ENCODE results near the gene SHH. TPM values are rescaled to one million over a fixed set of nuclear protein-coding genes. Genes with fewer than 3 reads are reported as not detected.
A peak's percentile ranks its signal among the peaks of the same experiment; 100 is the strongest.

SHH gene
- total RNA-seq, result under 0.01 TPM in 2 replicates
- polyA plus RNA-seq, result not detected in 2 replicates
- 0.07 TPM in 1 of 2 replicates, not detected in the other for polyA plus RNA-seq (2012)
- not detected in 2 replicates for polyA minus RNA-seq (ENCODE audit: low replicate concordance)

GRCh38 chr7:155811895-155812761 is at the start of gene SHH:
SHH (minus strand) TSS chr7:155812463; CDS start chr7:155812122, 341 bp downstream.
- Histone ChIP-seq H3K9me3 (ENCODE audit: control insufficient read depth, insufficient read depth, low read depth, low read length) (no peaks in the 10 kb centered on the region), H3K4me2 (ENCODE audit: extremely low read depth, insufficient read depth, low read length) (peak within 1 kb of the TSS; percentile 57), H3K4me3 (replicated peaks in 1 of 4; ENCODE audit: control extremely low read depth in 1 of 4, insufficient read depth in 1 of 4, low read depth in 3 of 4, low read length in 4 of 4) (peak within 1 kb of the TSS in 2 of 4 experiments; percentile 35 to 44), H2AFZ (ENCODE audit: low read length) (no peak within 1 kb of the TSS), H3K79me2 (ENCODE audit: control insufficient read depth, insufficient read depth, low read length) (no peaks in the 10 kb centered on the region), H3K9ac (ENCODE audit: insufficient read depth, low read length) (no peak within 1 kb of the TSS), H3K36me3 (ENCODE audit: control insufficient read depth, insufficient read depth, low read length) (no peaks in the 10 kb centered on the region), H3K27ac (ENCODE audit: insufficient read depth, low read length) (no peak within 1 kb of the TSS), H4K20me1 (ENCODE audit: control insufficient read depth, extremely low read depth, insufficient read depth, low read length) (no peaks in the 10 kb centered on the region), H3K27me3 (ENCODE audit: control insufficient read depth, insufficient read depth, low read length) (peaks cover 58% of the 10 kb centered on the region), H3K4me1 (ENCODE audit: control insufficient read depth, extremely low read depth, insufficient read depth, low read length) (no peaks in the 10 kb centered on the region)
- TF ChIP-seq, protein P1, sequence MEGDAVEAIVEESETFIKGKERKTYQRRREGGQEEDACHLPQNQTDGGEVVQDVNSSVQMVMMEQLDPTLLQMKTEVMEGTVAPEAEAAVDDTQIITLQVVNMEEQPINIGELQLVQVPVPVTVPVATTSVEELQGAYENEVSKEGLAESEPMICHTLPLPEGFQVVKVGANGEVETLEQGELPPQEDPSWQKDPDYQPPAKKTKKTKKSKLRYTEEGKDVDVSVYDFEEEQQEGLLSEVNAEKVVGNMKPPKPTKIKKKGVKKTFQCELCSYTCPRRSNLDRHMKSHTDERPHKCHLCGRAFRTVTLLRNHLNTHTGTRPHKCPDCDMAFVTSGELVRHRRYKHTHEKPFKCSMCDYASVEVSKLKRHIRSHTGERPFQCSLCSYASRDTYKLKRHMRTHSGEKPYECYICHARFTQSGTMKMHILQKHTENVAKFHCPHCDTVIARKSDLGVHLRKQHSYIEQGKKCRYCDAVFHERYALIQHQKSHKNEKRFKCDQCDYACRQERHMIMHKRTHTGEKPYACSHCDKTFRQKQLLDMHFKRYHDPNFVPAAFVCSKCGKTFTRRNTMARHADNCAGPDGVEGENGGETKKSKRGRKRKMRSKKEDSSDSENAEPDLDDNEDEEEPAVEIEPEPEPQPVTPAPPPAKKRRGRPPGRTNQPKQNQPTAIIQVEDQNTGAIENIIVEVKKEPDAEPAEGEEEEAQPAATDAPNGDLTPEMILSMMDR (conservative IDR thresholded peaks at IDR 0.05 in 1 of 2, IDR thresholded peaks at IDR 0.05 in 1 of 2; ENCODE audit: low read depth in 1 of 2, low read length in 2 of 2), result no peak
- TF ChIP-seq EZH2 (IDR thresholded peaks at IDR 0.05; ENCODE audit: low read length, missing control alignments), result peak; percentile 97
- peak; percentile 25 to 51 for DNase-seq (ENCODE audit: low read depth in 2 of 2)

GRCh38 chr7:155861480-155861868 is 49.2 kb upstream of the SHH start:
- TF ChIP-seq, protein P1 (conservative IDR thresholded peaks at IDR 0.05 in 1 of 2, IDR thresholded peaks at IDR 0.05 in 1 of 2; ENCODE audit: low read depth in 1 of 2, low read length in 2 of 2), result no peak
- no peak for TF ChIP-seq EZH2 (IDR thresholded peaks at IDR 0.05; ENCODE audit: low read length, missing control alignments)
- H3K4me3 ChIP-seq (replicated peaks in 1 of 4; ENCODE audit: control extremely low read depth in 1 of 4, insufficient read depth in 1 of 4, low read depth in 3 of 4, low read length in 4 of 4), result no peak overlapping the region
- H3K79me2 ChIP-seq (ENCODE audit: control insufficient read depth, insufficient read depth, low read length), result no peaks in the 10 kb centered on the region
- no peaks in the 10 kb centered on the region for H3K9me3 ChIP-seq (ENCODE audit: control insufficient read depth, insufficient read depth, low read depth, low read length)
- H3K36me3 ChIP-seq (ENCODE audit: control insufficient read depth, insufficient read depth, low read length), result no peaks in the 10 kb centered on the region
- peak in 1 of 2 donors; percentile 9 for DNase-seq (ENCODE audit: low read depth in 2 of 2)
- H4K20me1 ChIP-seq (ENCODE audit: control insufficient read depth, extremely low read depth, insufficient read depth, low read length), result no peaks in the 10 kb centered on the region
- no peaks in the 10 kb centered on the region for H3K27me3 ChIP-seq (ENCODE audit: control insufficient read depth, insufficient read depth, low read length)
- H3K4me2 ChIP-seq (ENCODE audit: extremely low read depth, insufficient read depth, low read length), result no peak overlapping the region
- no peak overlapping the region for H3K9ac ChIP-seq (ENCODE audit: insufficient read depth, low read length)
- no peak overlapping the region for H3K27ac ChIP-seq (ENCODE audit: insufficient read depth, low read length)
- H2AFZ ChIP-seq (ENCODE audit: low read length), result no peak overlapping the region
- H3K4me1 ChIP-seq (ENCODE audit: control insufficient read depth, extremely low read depth, insufficient read depth, low read length), result no peaks in the 10 kb centered on the region

DNA sequence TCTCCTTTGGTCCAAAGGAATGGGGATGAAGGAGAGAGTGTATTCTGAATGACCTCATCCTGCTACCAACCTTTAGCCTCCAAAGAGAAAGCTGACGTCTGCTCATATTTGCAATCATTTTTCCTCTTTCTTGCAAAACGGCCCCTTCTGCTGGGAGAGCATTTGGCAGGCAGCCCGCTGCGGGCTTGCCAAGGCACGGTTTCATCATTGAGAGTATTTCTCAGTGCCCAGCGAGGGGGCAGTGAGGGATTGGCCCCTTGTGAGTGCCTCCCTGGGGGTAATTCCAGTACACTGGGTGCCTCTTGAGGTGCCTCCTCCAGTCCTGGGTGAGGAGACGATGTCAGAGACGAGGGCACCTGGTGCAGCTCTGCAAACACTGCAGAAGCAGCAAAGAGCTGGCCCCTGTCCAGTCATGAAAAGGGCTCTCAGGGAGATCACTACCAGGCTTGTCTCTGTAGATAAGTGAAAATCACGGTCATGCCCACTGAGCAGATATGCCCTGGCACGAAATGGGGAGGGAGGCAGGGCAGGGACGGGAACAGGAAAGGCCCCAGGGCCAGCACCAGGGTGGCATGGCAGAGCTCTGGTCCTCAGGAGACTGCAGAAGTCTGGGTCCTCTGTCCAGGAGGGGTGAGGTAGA is 48.7 kb upstream of the SHH start:
- Histone ChIP-seq H2AFZ (ENCODE audit: low read length) (no peak overlapping the region), H3K4me2 (ENCODE audit: extremely low read depth, insufficient read depth, low read length) (peak overlapping the region; percentile 25), H3K9me3 (ENCODE audit: control insufficient read depth, insufficient read depth, low read depth, low read length) (no peaks in the 10 kb centered on the region), H3K27ac (ENCODE audit: insufficient read depth, low read length) (no peak overlapping the region), H4K20me1 (ENCODE audit: control insufficient read depth, extremely low read depth, insufficient read depth, low read length) (no peaks in the 10 kb centered on the region), H3K27me3 (ENCODE audit: control insufficient read depth, insufficient read depth, low read length) (no peaks in the 10 kb centered on the region), H3K4me3 (replicated peaks in 1 of 4; ENCODE audit: control extremely low read depth in 1 of 4, insufficient read depth in 1 of 4, low read depth in 3 of 4, low read length in 4 of 4) (no peak overlapping the region), H3K79me2 (ENCODE audit: control insufficient read depth, insufficient read depth, low read length) (no peaks in the 10 kb centered on the region), H3K9ac (ENCODE audit: insufficient read depth, low read length) (no peak overlapping the region), H3K36me3 (ENCODE audit: control insufficient read depth, insufficient read depth, low read length) (no peaks in the 10 kb centered on the region), H3K4me1 (ENCODE audit: control insufficient read depth, extremely low read depth, insufficient read depth, low read length) (no peaks in the 10 kb centered on the region)
- peak; percentile 43 to 95 for DNase-seq (ENCODE audit: low read depth in 2 of 2)
- no peak for TF ChIP-seq EZH2 (IDR thresholded peaks at IDR 0.05; ENCODE audit: low read length, missing control alignments)
- TF ChIP-seq, protein P1 (conservative IDR thresholded peaks at IDR 0.05 in 1 of 2, IDR thresholded peaks at IDR 0.05 in 1 of 2; ENCODE audit: low read depth in 1 of 2, low read length in 2 of 2), result no peak
